K562 (cell line): Measurements from ENCODE around the gene WDR81. TPM values are rescaled to one million over a fixed set of nuclear protein-coding genes. Genes with fewer than 3 reads are reported as not detected.
A peak's percentile ranks its signal among the peaks of the same experiment; 100 is the strongest.

Source experiments
- CREM ChIP-seq: IDR thresholded peaks from 2 replicates; pipeline ENCODE4 v1.6.1; 2014; ENCODE audit warnings: antibody characterized with exemption, low read depth
- CUX1 ChIP-seq: fragments of 200-800 bp; sonication (Bioruptor generic); IDR thresholded peaks from 2 replicates; pipeline ENCODE4 v1.6.1; 2016; ENCODE audit warnings: missing genetic modification characterization, missing compliant biosample characterization
- JUN ChIP-seq, 2 experiments: sonication (generic) in 1 of 2; formaldehyde crosslinking in 1 of 2; IDR thresholded peaks; 2 replicates each; pipeline versions ENCODE4 v1.6.1 to v1.8.0; 2012 to 2022; ENCODE audit warnings: borderline replicate concordance in 2 of 2, mild to moderate bottlenecking in 2 of 2, improper control_type of control experiment in 1 of 2, low read depth in 1 of 2, low read length in 1 of 2, missing genetic modification reagents in 1 of 2
- MAFG ChIP-seq: fragments of 450-650 bp; conservative IDR thresholded peaks from 2 replicates; pipeline ENCODE4 v1.6.1; 2016; ENCODE audit warnings: missing genetic modification characterization, missing compliant biosample characterization
- MAFK ChIP-seq: IDR thresholded peaks from 2 replicates; pipeline ENCODE4 v1.6.1; 2011; ENCODE audit warnings: low read length, improper control_type of control experiment
- MXI1 ChIP-seq: IDR thresholded peaks from 2 replicates; pipeline ENCODE4 v1.6.1; 2011; ENCODE audit warnings: low read depth, mild to moderate bottlenecking, improper control_type of control experiment, low read length
- PKNOX1 ChIP-seq: fragments of 450-650 bp; IDR thresholded peaks from 2 replicates; pipeline ENCODE4 v1.6.1; 2016
- ZNF232 ChIP-seq: sonication (generic); formaldehyde crosslinking; IDR thresholded peaks from 2 replicates; pipeline ENCODE4 v1.8.0; 2022; ENCODE audit warnings: mild to moderate bottlenecking, missing genetic modification reagents
- ZNF316 ChIP-seq: fragments of 450-650 bp; IDR thresholded peaks from 2 replicates; pipeline ENCODE4 v1.6.1; 2016
- ZNF395 ChIP-seq: fragments of 200-800 bp; sonication (Bioruptor generic); IDR thresholded peaks from 2 replicates; pipeline ENCODE4 v1.6.1; 2017; ENCODE audit warnings: missing genetic modification characterization, missing compliant biosample characterization
- polyA plus RNA-seq, 8 experiments: library from polyadenylated mRNA; depleted of rRNA in 4 of 8; stranded (reverse) in 5 of 8; unstranded in 3 of 8; fragments of >200 nt; fragmentation: Nextera tagmentation in 2 of 8; fragmentation: Illumina TruSeq in 1 of 8; extraction: Ambion mirVana in 2 of 8; extraction: Trizol in 1 of 8; gene quantifications; 2 replicates each; pipeline versions ENCODE4 v1.2.1 to v1.2.3, GENCODE V29; 2011 to 2014; ENCODE audit warnings: inconsistent platforms in 1 of 8, missing spikeins in 1 of 8
- total RNA-seq, 7 experiments: library from RNA; depleted of rRNA in 6 of 7; stranded (reverse); fragments of >200 nt in 6 of 7; fragmentation: Illumina TruSeq in 2 of 7; extraction: Trizol in 2 of 7; gene quantifications; 2 replicates each; pipeline versions ENCODE4 v1.2.1 to v1.2.3, GENCODE V29; 2011 to 2021; ENCODE audit warnings: low replicate concordance in 1 of 7

The WDR81 gene
- total and polyA plus RNA-seq, 9 of the 15 experiments (the other 6 are each of a cell fraction or from before 2014, with no cell fraction given), result 0.01 to 17.1 (median 3.3) TPM

GRCh38 chr17:1714427-1714979 is 10.0 kb upstream of the WDR81 start (continued):
- TF ChIP-seq CUX1, result no peak
- 0 out of 2 replicates have a peak, but pooled peaks have one; percentile 8 for TF ChIP-seq JUN (IDR thresholded peaks at IDR 0.05; ENCODE audit: borderline replicate concordance, low read depth, low read length)
- TF ChIP-seq JUN (CRISPR knock-in tag; IDR thresholded peaks at IDR 0.05; ENCODE audit: borderline replicate concordance), result no peak
- 0 out of 2 replicates have a peak, but pooled peaks have one; percentile 45 for TF ChIP-seq ZNF395 (CRISPR knock-in tag)
- peak; percentile 52; the same call in 1 of the 2 replicates for TF ChIP-seq MAFK
- TF ChIP-seq PKNOX1, result no peak
- TF ChIP-seq MXI1, result peak; percentile 72; the same call in 1 of the 2 replicates
- peak; percentile 85 for TF ChIP-seq ZNF316
- no peak for TF ChIP-seq ZNF232 (CRISPR knock-in tag)
- peak; percentile 32; the same call in 1 of the 2 replicates for TF ChIP-seq CREM
- peak; percentile 42; the same call in 1 of the 2 replicates for TF ChIP-seq MAFG (tag)
- TF ChIP-seq, all 486 proteins: peak for 25
